Hepatocyte (in vitro differentiated cells): ENCODE measurements around the gene ROBO3. TPM values are rescaled to one million over a fixed set of nuclear protein-coding genes. Genes with fewer than 3 reads are reported as not detected.

Experiments
- DNase-seq: peaks from one replicate; pipeline ENCODE4 v3.0.0-alpha.2; 2016; ENCODE audit warnings: low spot score
- H2AFZ ChIP-seq: fragments of 200-600 bp; sonication (generic); 2 replicates; pipeline ENCODE4 v1.6.0; 2016; ENCODE audit warnings: antibody characterized with exemption, mild to moderate bottlenecking
- H3K27ac ChIP-seq: fragments of 200-600 bp; sonication (generic); 2 replicates; pipeline ENCODE4 v1.5.1; 2016; ENCODE audit warnings: mild to moderate bottlenecking
- H3K27me3 ChIP-seq: fragments of 200-600 bp; sonication (generic); 2 replicates; pipeline ENCODE4 v1.6.1; 2016
- H3K36me3 ChIP-seq: fragments of 200-600 bp; sonication (generic); replicated peaks from 2 replicates; pipeline ENCODE4 v1.5.1; 2016; ENCODE audit warnings: low read depth; ENCODE audit not compliant: insufficient read depth
- H3K4me1 ChIP-seq: fragments of 200-600 bp; sonication (generic); 2 replicates; pipeline ENCODE4 v1.5.1; 2016; ENCODE audit warnings: mild to moderate bottlenecking, moderate library complexity; ENCODE audit not compliant: insufficient read depth
- H3K4me2 ChIP-seq: fragments of 200-600 bp; sonication (generic); 2 replicates; pipeline ENCODE4 v1.6.0; 2016
- H3K4me3 ChIP-seq: fragments of 200-600 bp; sonication (generic); 2 replicates; pipeline ENCODE4 v1.5.1; 2016; ENCODE audit warnings: mild to moderate bottlenecking
- H3K79me2 ChIP-seq: fragments of 200-600 bp; sonication (generic); 2 replicates; pipeline ENCODE4 v1.6.0; 2017; ENCODE audit warnings: mild to moderate bottlenecking
- H3K9me2 ChIP-seq: fragments of 200-600 bp; sonication (generic); replicated peaks from 2 replicates; pipeline ENCODE4 v1.6.0; 2017; ENCODE audit warnings: mild to moderate bottlenecking; ENCODE audit not compliant: insufficient read depth
- H3K9me3 ChIP-seq: fragments of 200-600 bp; sonication (generic); 2 replicates; pipeline ENCODE4 v1.5.1; 2016; ENCODE audit warnings: low read depth, mild to moderate bottlenecking
- H4K20me1 ChIP-seq: fragments of 200-600 bp; sonication (generic); 2 replicates; pipeline ENCODE4 v1.6.0; 2016; ENCODE audit warnings: mild to moderate bottlenecking; ENCODE audit not compliant: insufficient read depth, poor library complexity, severe bottlenecking
- CTCF ChIP-seq: fragments of 200-600 bp; sonication (generic); IDR thresholded peaks from 2 replicates; pipeline ENCODE4 v1.5.1; 2016; ENCODE audit warnings: antibody characterized with exemption, mild to moderate bottlenecking; ENCODE audit not compliant: poor library complexity
- EZH2 ChIP-seq: fragments of 200-600 bp; sonication (generic); IDR thresholded peaks from 2 replicates; pipeline ENCODE4 v1.6.1; 2016; ENCODE audit warnings: antibody characterized with exemption, mild to moderate bottlenecking, borderline replicate concordance
- EZH2phosphoT487 ChIP-seq: fragments of 200-600 bp; sonication (generic); IDR thresholded peaks from one replicate; pipeline ENCODE4 v1.6.1; 2018; ENCODE audit warnings: antibody characterized with exemption, mild to moderate bottlenecking, low read depth, moderate library complexity; ENCODE audit not compliant: unreplicated experiment, severe bottlenecking
- WGBS: methylation state at CpG from one replicate; pipeline ENCODE4 v1.1.6; 2016; ENCODE audit warnings: low lambda C conversion rate; ENCODE audit errors: missing lambda C conversion rate; 5-methylcytosine and 5-hydroxymethylcytosine counted together
- polyA plus RNA-seq: library from polyadenylated mRNA; unstranded; fragments of >200 nt; fragmentation: Nextera tagmentation; extraction: Ambion mirVana; gene quantifications from 2 replicates; pipeline ENCODE4 v1.2.1, GENCODE V29; 2016
- total RNA-seq: library from RNA; depleted of rRNA; stranded (reverse); fragments of >200 nt; gene quantifications from 2 replicates; pipeline ENCODE4 v1.2.3, GENCODE V29; 2014

The ROBO3 gene
- total and polyA plus RNA-seq, 2 experiments from 2014 or later: 3.7 to 10.4 TPM

- TF ChIP-seq EZH2 (no peak), EZH2phosphoT487 (peak; percentile 15), CTCF (no peak)
- Histone ChIP-seq H3K27me3 (peaks cover 96% of the 10 kb centered on the region), H4K20me1 (no peaks in the 10 kb centered on the region), H3K9me2 (no peaks in the 10 kb centered on the region), H3K4me1 (peaks cover 11% of the 10 kb centered on the region), H3K4me3 (no peak overlapping the region), H3K79me2 (no peaks in the 10 kb centered on the region), H3K9me3 (no peaks in the 10 kb centered on the region), H3K4me2 (no peak overlapping the region), H2AFZ (no peak overlapping the region), H3K27ac (no peak overlapping the region), H3K36me3 (no peaks in the 10 kb centered on the region)
- no peak for DNase-seq
- 38% methylated on average over 18 of the region's 18 CpGs for WGBS
Measured at GRCh38 chr11:124864176-124864891, 898 bp upstream of the ROBO3 start.

- peaks cover 96% of the 10 kb centered on the region for H3K27me3 ChIP-seq
- no peak for TF ChIP-seq CTCF
- TF ChIP-seq EZH2: peak; percentile 24
- peak; percentile 3 for TF ChIP-seq EZH2phosphoT487
- no peaks in the 10 kb centered on the region for H4K20me1 ChIP-seq
- H3K4me2 ChIP-seq: peak overlapping the region; percentile 84
- no peak overlapping the region for H3K4me3 ChIP-seq
- no peaks in the 10 kb centered on the region for H3K79me2 ChIP-seq
- H3K27ac ChIP-seq: no peak overlapping the region
- no peaks in the 10 kb centered on the region for H3K36me3 ChIP-seq
- H3K9me2 ChIP-seq: no peaks in the 10 kb centered on the region
- no peak overlapping the region for H2AFZ ChIP-seq
- H3K9me3 ChIP-seq: no peaks in the 10 kb centered on the region
- DNase-seq: no peak
- WGBS: 10% methylated on average over 9 of the region's 9 CpGs
- peaks cover 11% of the 10 kb centered on the region for H3K4me1 ChIP-seq
Measured at GRCh38 chr11:124864892-124865180, 396 bp upstream of the ROBO3 start.

- H2AFZ ChIP-seq: peak overlapping the region; percentile 45
- no peak overlapping the region for H3K27ac ChIP-seq
- H3K27me3 ChIP-seq: peaks cover 97% of the 10 kb centered on the region
- TF ChIP-seq EZH2phosphoT487 (no peak), CTCF (peak; percentile 68), EZH2 (peak; percentile 98)
- H4K20me1 ChIP-seq: no peaks in the 10 kb centered on the region
- H3K4me3 ChIP-seq: no peak overlapping the region
- WGBS: 5% methylated on average over 61 of the region's 62 CpGs
- peak; percentile 71 for DNase-seq
- H3K36me3 ChIP-seq: no peaks in the 10 kb centered on the region
- peaks cover 11% of the 10 kb centered on the region for H3K4me1 ChIP-seq
- peak overlapping the region; percentile 84 for H3K4me2 ChIP-seq
- no peaks in the 10 kb centered on the region for H3K9me2 ChIP-seq
- H3K9me3 ChIP-seq: no peaks in the 10 kb centered on the region
- H3K79me2 ChIP-seq: no peaks in the 10 kb centered on the region
Measured at GRCh38 chr11:124865902-124866851, 945 bp downstream of the ROBO3 start.
